EL (cell line): ENCODE measurements around the gene PNMA6A.
"Not testable (repeated sequence)": the region's sequence is repeated elsewhere in the genome, so short reads cannot be mapped to it uniquely, and the experiment has no call there.

Experiments
- DNase-seq: peaks from one replicate; pipeline ENCODE4 v3.0.0-alpha.2; 2016

The PNMA6A gene

GRCh38 chrX:153071909-153072583 is at the start of gene PNMA6A:
Gene PNMA6A, plus strand, starts transcription at chrX:153072454. Its CDS starts 609 bp downstream, at chrX:153073063.
- DNase-seq: not testable (repeated sequence)

- DNase-seq: not testable (repeated sequence)
Measured at GRCh38 chrX:153026501-153026900, 45.8 kb upstream of the PNMA6A start.

- DNase-seq: not testable (repeated sequence)
Measured at GRCh38 chrX:153028487-153028886, 43.8 kb upstream of the PNMA6A start.

- no peak for DNase-seq
Measured at GRCh38 chrX:153029162-153029561, 43.1 kb upstream of the PNMA6A start.

GRCh38 chrX:153029875-153030274 is 42.4 kb upstream of the PNMA6A start:
- no peak for DNase-seq

GRCh38 chrX:153030801-153031200 is 41.5 kb upstream of the PNMA6A start:
- DNase-seq: no peak

GRCh38 chrX:153032397-153033118 is 39.7 kb upstream of the PNMA6A start:
- peak; percentile 64 for DNase-seq

GRCh38 chrX:153049093-153049492 is 23.2 kb upstream of the PNMA6A start:
- DNase-seq: no peak

- no peak for DNase-seq
Measured at GRCh38 chrX:153052534-153052933, 19.7 kb upstream of the PNMA6A start.

- DNase-seq: no peak
Measured at GRCh38 chrX:153055871-153056749, 16.1 kb upstream of the PNMA6A start, which contains the start of gene PNMA3. Gene PNMA3, plus strand, starts transcription at chrX:153056470. Its CDS starts 586 bp downstream, at chrX:153057056.

- no peak for DNase-seq
Measured at GRCh38 chrX:153057281-153057680, 15.0 kb upstream of the PNMA6A start.

- DNase-seq: no peak
Measured at GRCh38 chrX:153059191-153060094, 12.8 kb upstream of the PNMA6A start.

- DNase-seq: no peak
Measured at GRCh38 chrX:153060095-153060445, 12.2 kb upstream of the PNMA6A start.

GRCh38 chrX:153061732-153062131 is 10.5 kb upstream of the PNMA6A start:
- DNase-seq: peak; percentile 54

- peak; percentile 2 for DNase-seq
Measured at GRCh38 chrX:153063315-153063714, 8.9 kb upstream of the PNMA6A start.

- no peak for DNase-seq
Measured at GRCh38 chrX:153064061-153064460, 8.2 kb upstream of the PNMA6A start.

- peak; percentile 17 for DNase-seq
Measured at GRCh38 chrX:153065389-153065788, 6.9 kb upstream of the PNMA6A start.

- not testable (repeated sequence) for DNase-seq
Measured at GRCh38 chrX:153066402-153066801, 5.9 kb upstream of the PNMA6A start.

- DNase-seq: not testable (repeated sequence)
Measured at GRCh38 chrX:153073331-153073730, 1.1 kb downstream of the PNMA6A start.

- no peak for DNase-seq
Measured at GRCh38 chrX:153074262-153074899, 2.1 kb downstream of the PNMA6A start.

GRCh38 chrX:153074935-153075334 is 2.7 kb downstream of the PNMA6A start:
- no peak for DNase-seq

GRCh38 chrX:153075366-153075765 is 3.1 kb downstream of the PNMA6A start:
- DNase-seq: no peak
